ENCODE data around the gene SPC25. TPM values are rescaled to one million over a fixed set of nuclear protein-coding genes. Genes with fewer than 3 reads are reported as not detected.

Gene SPC25
- total RNA-seq, 6 experiments from 2014 or later: 0.15 to 1.1 (median 0.67) TPM; not detected in 1

GRCh38 chr2:168907940-168908662, 17.9 kb upstream of the SPC25 start:
- intact Hi-C loops (cut with DNase I): no loop called here
- no peak for TF ChIP-seq POLR2A (IDR thresholded peaks at IDR 0.05)
- TF ChIP-seq CTCF (IDR thresholded peaks at IDR 0.05): no peak
- H3K27me3 ChIP-seq: no peaks in the 10 kb centered on the region
- no peak overlapping the region for H3K4me3 ChIP-seq
- peaks cover 0 to 7% (median 2%) of the 10 kb centered on the region in 4 donors for H3K4me1 ChIP-seq
- H3K9me3 ChIP-seq: no peaks in the 10 kb centered on the region
- H3K27ac ChIP-seq: no peak overlapping the region
- WGBS (ENCODE audit: insufficient coverage, low coverage, low lambda C conversion rate, missing lambda C conversion rate): 94% methylated on average over 7 of the region's 8 CpGs
- no peak for ATAC-seq
- no peaks in the 10 kb centered on the region for H3K36me3 ChIP-seq
- no peak for DNase-seq

- Histone ChIP-seq H3K27me3 (no peaks in the 10 kb centered on the region), H3K4me3 (no peak overlapping the region), H3K9me3 (no peaks in the 10 kb centered on the region), H3K27ac (no peak overlapping the region), H3K36me3 (no peaks in the 10 kb centered on the region), H3K4me1 (no peaks in the 10 kb centered on the region)
- ATAC-seq (no peak), DNase-seq (no peak)
- no peak for TF ChIP-seq POLR2A (IDR thresholded peaks at IDR 0.05)
- TF ChIP-seq CTCF (IDR thresholded peaks at IDR 0.05): no peak
- WGBS (ENCODE audit: insufficient coverage, low coverage, low lambda C conversion rate, missing lambda C conversion rate): 78% methylated on average over 3 of the region's 3 CpGs
- intact Hi-C loops (cut with DNase I): no loop called here
These were observed 14.1 kb upstream of the SPC25 start for GRCh38 chr2:168904358-168904757.

- Histone ChIP-seq H3K9me3 (no peaks in the 10 kb centered on the region), H3K4me1 (no peaks in the 10 kb centered on the region), H3K27me3 (no peaks in the 10 kb centered on the region), H3K36me3 (no peaks in the 10 kb centered on the region), H3K4me3 (no peak overlapping the region), H3K27ac (no peak overlapping the region)
- ATAC-seq: no peak
- TF ChIP-seq POLR2A (IDR thresholded peaks at IDR 0.05) (no peak), CTCF (IDR thresholded peaks at IDR 0.05) (no peak)
- WGBS (ENCODE audit: insufficient coverage, low coverage, low lambda C conversion rate, missing lambda C conversion rate): 85% methylated on average over 2 of the region's 2 CpGs
- intact Hi-C loops (cut with DNase I): no loop called here
- no peak for DNase-seq
These were observed 13.7 kb upstream of the SPC25 start for GRCh38 chr2:168903888-168904287.

- Histone ChIP-seq H3K36me3 (no peaks in the 10 kb centered on the region), H3K4me3 (no peak within 1 kb of the TSS), H3K4me1 (no peaks in the 10 kb centered on the region), H3K27me3 (no peaks in the 10 kb centered on the region), H3K27ac (no peak within 1 kb of the TSS), H3K9me3 (no peaks in the 10 kb centered on the region)
- intact Hi-C loops (cut with DNase I): no loop called here
- DNase-seq: no peak
- TF ChIP-seq CTCF (IDR thresholded peaks at IDR 0.05) (no peak), POLR2A (IDR thresholded peaks at IDR 0.05) (no peak)
- ATAC-seq: no peak
- 66% methylated on average over 5 of the region's 5 CpGs for WGBS (ENCODE audit: insufficient coverage, low coverage, low lambda C conversion rate, missing lambda C conversion rate)
These were observed 10.8 kb upstream of the SPC25 start, which contains the start of gene G6PC2 for GRCh38 chr2:168901003-168901402. TSS of gene G6PC2 (plus strand) at chr2:168901291. CDS start at chr2:168901332, 41 bp downstream.
